A673 (cell line): ENCODE measurements around the gene SNX24.

Experiments
- EZH2 ChIP-seq: fragments of 200-600 bp; sonication (generic); IDR thresholded peaks from 2 replicates; pipeline ENCODE4 v1.6.1; 2017; ENCODE audit warnings: borderline replicate concordance, low read depth, mild to moderate bottlenecking, mixed read lengths, antibody characterized with exemption, low read length; ENCODE audit not compliant: poor library complexity, severe bottlenecking
- TF ChIP-seq, protein P1 (sequence below): fragments of 300-800, 200-600 bp; sonication (generic); conservative IDR thresholded peaks from 2 replicates; pipeline ENCODE4 v1.5.1; 2017; ENCODE audit warnings: low read depth, mild to moderate bottlenecking, antibody characterized with exemption, low read length, moderate library complexity, mixed read lengths

DNA sequence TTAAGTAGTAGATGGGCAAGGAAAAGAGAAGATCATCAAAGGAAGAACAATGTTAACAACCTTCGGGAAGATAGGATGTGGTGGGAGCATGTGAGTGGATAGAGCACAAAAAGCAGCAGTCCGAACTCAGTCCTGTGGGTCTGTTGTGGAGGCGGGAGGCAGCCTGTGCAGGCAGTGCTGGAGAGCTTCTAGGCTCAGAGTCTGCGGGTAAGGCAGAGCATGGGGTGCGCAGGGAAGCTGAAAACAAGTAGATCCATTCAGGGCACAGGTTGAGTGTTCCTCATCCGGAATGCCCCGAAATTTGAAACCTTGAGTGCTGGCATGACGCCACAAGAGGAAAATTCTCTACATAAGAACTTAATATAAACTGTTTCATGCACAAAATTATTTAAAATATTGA is 106.2 kb downstream of the SNX24 start:
- TF ChIP-seq, protein P1, sequence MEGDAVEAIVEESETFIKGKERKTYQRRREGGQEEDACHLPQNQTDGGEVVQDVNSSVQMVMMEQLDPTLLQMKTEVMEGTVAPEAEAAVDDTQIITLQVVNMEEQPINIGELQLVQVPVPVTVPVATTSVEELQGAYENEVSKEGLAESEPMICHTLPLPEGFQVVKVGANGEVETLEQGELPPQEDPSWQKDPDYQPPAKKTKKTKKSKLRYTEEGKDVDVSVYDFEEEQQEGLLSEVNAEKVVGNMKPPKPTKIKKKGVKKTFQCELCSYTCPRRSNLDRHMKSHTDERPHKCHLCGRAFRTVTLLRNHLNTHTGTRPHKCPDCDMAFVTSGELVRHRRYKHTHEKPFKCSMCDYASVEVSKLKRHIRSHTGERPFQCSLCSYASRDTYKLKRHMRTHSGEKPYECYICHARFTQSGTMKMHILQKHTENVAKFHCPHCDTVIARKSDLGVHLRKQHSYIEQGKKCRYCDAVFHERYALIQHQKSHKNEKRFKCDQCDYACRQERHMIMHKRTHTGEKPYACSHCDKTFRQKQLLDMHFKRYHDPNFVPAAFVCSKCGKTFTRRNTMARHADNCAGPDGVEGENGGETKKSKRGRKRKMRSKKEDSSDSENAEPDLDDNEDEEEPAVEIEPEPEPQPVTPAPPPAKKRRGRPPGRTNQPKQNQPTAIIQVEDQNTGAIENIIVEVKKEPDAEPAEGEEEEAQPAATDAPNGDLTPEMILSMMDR, result no peak
- TF ChIP-seq EZH2, result no peak
